Testis (tissue), 2 donors: Measurements from ENCODE around the gene SH3RF3.
"Not testable (repeated sequence)": the region's sequence is repeated elsewhere in the genome, so short reads cannot be mapped to it uniquely, and the experiment has no call there.

ENCODE experiments used
- POLR2A ChIP-seq: fragments of 450-650 bp; IDR thresholded peaks from one replicate; pipeline ENCODE4 v1.6.1; 2017; ENCODE audit warnings: antibody characterized with exemption, mild to moderate bottlenecking, moderate library complexity
- TF ChIP-seq, protein P1 (sequence below), 3 experiments: fragments of 450-650 bp in 2 of 3; fragments of 200-600 bp in 1 of 3; sonication (generic) in 1 of 3; IDR thresholded peaks; one replicate each; pipeline ENCODE4 v1.5.1; 2016 to 2019; ENCODE audit warnings: antibody characterized with exemption in 3 of 3, mild to moderate bottlenecking in 2 of 3, moderate library complexity in 1 of 3

DNA sequence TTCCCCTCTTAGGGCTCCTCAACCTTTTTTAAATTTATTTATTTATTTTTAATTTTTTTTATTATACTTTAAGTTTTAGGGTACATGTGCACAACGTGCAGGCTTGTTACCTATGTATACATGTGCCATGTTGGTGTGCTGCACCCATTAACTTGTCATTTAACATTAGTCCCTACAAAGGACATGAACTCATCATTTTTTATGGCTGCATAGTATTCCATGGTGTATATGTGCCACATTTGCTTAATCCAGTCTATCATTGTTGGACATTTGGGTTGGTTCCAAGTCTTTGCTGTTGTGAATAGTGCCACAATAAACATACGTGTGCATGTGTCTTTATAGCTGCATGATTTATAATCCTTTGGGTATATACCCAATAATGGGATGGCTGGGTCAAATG lies 33.4 kb downstream of the SH3RF3 start:
- TF ChIP-seq, protein P1, sequence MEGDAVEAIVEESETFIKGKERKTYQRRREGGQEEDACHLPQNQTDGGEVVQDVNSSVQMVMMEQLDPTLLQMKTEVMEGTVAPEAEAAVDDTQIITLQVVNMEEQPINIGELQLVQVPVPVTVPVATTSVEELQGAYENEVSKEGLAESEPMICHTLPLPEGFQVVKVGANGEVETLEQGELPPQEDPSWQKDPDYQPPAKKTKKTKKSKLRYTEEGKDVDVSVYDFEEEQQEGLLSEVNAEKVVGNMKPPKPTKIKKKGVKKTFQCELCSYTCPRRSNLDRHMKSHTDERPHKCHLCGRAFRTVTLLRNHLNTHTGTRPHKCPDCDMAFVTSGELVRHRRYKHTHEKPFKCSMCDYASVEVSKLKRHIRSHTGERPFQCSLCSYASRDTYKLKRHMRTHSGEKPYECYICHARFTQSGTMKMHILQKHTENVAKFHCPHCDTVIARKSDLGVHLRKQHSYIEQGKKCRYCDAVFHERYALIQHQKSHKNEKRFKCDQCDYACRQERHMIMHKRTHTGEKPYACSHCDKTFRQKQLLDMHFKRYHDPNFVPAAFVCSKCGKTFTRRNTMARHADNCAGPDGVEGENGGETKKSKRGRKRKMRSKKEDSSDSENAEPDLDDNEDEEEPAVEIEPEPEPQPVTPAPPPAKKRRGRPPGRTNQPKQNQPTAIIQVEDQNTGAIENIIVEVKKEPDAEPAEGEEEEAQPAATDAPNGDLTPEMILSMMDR (IDR thresholded peaks at IDR 0.05), result not testable (repeated sequence)
- not testable (repeated sequence) for TF ChIP-seq POLR2A
